ENCODE data around the gene C2orf74. TPM values are rescaled to one million over a fixed set of nuclear protein-coding genes. Genes with fewer than 3 reads are reported as not detected.

Gene C2orf74
- total and polyA plus RNA-seq, 9 of the 15 experiments (the other 6 are each of a cell fraction or from before 2014, with no cell fraction given): not detected

GRCh38 chr2:61165946-61166345 is 4.0 kb downstream of the C2orf74 start (continued):
- TF ChIP-seq JUND (IDR thresholded peaks at IDR 0.05; ENCODE audit: borderline replicate concordance, low read depth, low read length): no peak
- TF ChIP-seq JUND (tag; IDR thresholded peaks at IDR 0.05; ENCODE audit: borderline replicate concordance, low read depth, low read length): peak; percentile 48; the same call in 2 of the 3 replicates
- TF ChIP-seq BCOR (IDR thresholded peaks at IDR 0.05): no peak
- peak; percentile 48; the same call in 1 of the 2 replicates for TF ChIP-seq FOSL1 (tag; conservative IDR thresholded peaks at IDR 0.05)
- TF ChIP-seq HMBOX1 (IDR thresholded peaks at IDR 0.05): peak; percentile 35; the same call in 1 of the 2 replicates
- TF ChIP-seq EHMT2 (IDR thresholded peaks at IDR 0.05): peak; percentile 91
- peak; percentile 68; the same call in 1 of the 2 replicates for TF ChIP-seq TEAD2 (tag; IDR thresholded peaks at IDR 0.05)
- TF ChIP-seq DACH1 (IDR thresholded peaks at IDR 0.05; ENCODE audit: partially characterized antibody): peak; percentile 10
- TF ChIP-seq CEBPB (tag; IDR thresholded peaks at IDR 0.05): 0 out of 2 replicates have a peak, but pooled peaks have one; percentile 16
- peak; percentile 40; the same call in 1 of the 2 replicates for TF ChIP-seq SMARCA4 (IDR thresholded peaks at IDR 0.05)
- peak in 1 of 2 experiments; percentile 29; a peak in 1 of 4 replicates for TF ChIP-seq TRIM24 (IDR thresholded peaks at IDR 0.05)
- peak; percentile 59; the same call in 1 of the 2 replicates for TF ChIP-seq DPF2 (IDR thresholded peaks at IDR 0.05)
- no peak for TF ChIP-seq NCOA6 (IDR thresholded peaks at IDR 0.05)
- 0 out of 2 replicates have a peak, but pooled peaks have one; percentile 24 for TF ChIP-seq ZEB2 (IDR thresholded peaks at IDR 0.05)
- TF ChIP-seq TEAD4 (IDR thresholded peaks at IDR 0.05; ENCODE audit: low read length): peak; percentile 71
- TF ChIP-seq TEAD4 (CRISPR knock-in tag; IDR thresholded peaks at IDR 0.05; ENCODE audit: borderline replicate concordance): no peak
- TF ChIP-seq CBFA2T3 (IDR thresholded peaks at IDR 0.05): peak; percentile 62
- TF ChIP-seq SMARCE1 (IDR thresholded peaks at IDR 0.05): peak; percentile 36; the same call in 1 of the 2 replicates
- TF ChIP-seq, protein P1, sequence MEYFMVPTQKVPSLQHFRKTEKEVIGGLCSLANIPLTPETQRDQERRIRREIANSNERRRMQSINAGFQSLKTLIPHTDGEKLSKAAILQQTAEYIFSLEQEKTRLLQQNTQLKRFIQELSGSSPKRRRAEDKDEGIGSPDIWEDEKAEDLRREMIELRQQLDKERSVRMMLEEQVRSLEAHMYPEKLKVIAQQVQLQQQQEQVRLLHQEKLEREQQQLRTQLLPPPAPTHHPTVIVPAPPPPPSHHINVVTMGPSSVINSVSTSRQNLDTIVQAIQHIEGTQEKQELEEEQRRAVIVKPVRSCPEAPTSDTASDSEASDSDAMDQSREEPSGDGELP (CRISPR knock-in tag; IDR thresholded peaks at IDR 0.05; ENCODE audit: borderline replicate concordance): peak; percentile 57; the same call in 1 of the 2 replicates
- TF ChIP-seq, protein P2, sequence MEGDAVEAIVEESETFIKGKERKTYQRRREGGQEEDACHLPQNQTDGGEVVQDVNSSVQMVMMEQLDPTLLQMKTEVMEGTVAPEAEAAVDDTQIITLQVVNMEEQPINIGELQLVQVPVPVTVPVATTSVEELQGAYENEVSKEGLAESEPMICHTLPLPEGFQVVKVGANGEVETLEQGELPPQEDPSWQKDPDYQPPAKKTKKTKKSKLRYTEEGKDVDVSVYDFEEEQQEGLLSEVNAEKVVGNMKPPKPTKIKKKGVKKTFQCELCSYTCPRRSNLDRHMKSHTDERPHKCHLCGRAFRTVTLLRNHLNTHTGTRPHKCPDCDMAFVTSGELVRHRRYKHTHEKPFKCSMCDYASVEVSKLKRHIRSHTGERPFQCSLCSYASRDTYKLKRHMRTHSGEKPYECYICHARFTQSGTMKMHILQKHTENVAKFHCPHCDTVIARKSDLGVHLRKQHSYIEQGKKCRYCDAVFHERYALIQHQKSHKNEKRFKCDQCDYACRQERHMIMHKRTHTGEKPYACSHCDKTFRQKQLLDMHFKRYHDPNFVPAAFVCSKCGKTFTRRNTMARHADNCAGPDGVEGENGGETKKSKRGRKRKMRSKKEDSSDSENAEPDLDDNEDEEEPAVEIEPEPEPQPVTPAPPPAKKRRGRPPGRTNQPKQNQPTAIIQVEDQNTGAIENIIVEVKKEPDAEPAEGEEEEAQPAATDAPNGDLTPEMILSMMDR (IDR thresholded peaks at IDR 0.05 in 2 of 3, conservative IDR thresholded peaks at IDR 0.05 in 1 of 3; ENCODE audit: insufficient read depth in 2 of 3, low read depth in 1 of 3, low read length in 3 of 3): peak in 2 of 3 experiments; percentile 12 to 43; a peak in 2 of 6 replicates
